Stomach (tissue), 4 donors: Measurements from ENCODE around the gene RPS5.

Experiments
- EP300 ChIP-seq: sonication (generic); formaldehyde crosslinking; IDR thresholded peaks from one replicate; pipeline ENCODE4 v1.6.1; 2017; ENCODE audit warnings: antibody characterized with exemption
- POLR2A ChIP-seq, 4 donors: fragments of 450-650 bp; IDR thresholded peaks; one replicate each; pipeline ENCODE4 v1.6.1; 2016; ENCODE audit warnings: antibody characterized with exemption in 4 of 4, control low read depth in 2 of 4, mild to moderate bottlenecking in 1 of 4, moderate library complexity in 1 of 4
- TF ChIP-seq, protein P1 (sequence below), 7 experiments: fragments of 450-650 bp in 4 of 7; fragments of 200-600 bp in 3 of 7; sonication (generic) in 3 of 7; IDR thresholded peaks; one replicate each; pipeline ENCODE4 v1.5.1; 2016 to 2019; ENCODE audit warnings: antibody characterized with exemption in 7 of 7, control low read depth in 2 of 7, mild to moderate bottlenecking in 1 of 7

DNA sequence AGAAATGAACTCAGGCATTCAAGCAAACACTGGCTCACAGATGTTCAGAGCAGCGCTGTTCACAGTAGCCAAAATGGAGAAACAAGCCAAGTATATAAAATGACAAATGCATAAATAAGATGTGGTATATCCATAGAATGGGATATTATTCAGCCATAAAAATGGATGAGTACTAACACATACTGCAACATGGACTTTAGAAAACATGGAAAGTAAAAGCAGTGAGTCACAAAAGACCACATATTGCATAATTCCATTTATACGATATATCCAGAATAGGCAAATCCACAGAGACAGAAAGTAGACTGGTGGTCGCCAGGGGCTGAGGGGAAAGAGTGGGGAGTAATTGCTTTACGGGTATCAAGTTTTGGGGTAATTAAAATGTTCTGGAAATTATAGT lies 12.9 kb upstream of the RPS5 start:
- TF ChIP-seq, protein P1, sequence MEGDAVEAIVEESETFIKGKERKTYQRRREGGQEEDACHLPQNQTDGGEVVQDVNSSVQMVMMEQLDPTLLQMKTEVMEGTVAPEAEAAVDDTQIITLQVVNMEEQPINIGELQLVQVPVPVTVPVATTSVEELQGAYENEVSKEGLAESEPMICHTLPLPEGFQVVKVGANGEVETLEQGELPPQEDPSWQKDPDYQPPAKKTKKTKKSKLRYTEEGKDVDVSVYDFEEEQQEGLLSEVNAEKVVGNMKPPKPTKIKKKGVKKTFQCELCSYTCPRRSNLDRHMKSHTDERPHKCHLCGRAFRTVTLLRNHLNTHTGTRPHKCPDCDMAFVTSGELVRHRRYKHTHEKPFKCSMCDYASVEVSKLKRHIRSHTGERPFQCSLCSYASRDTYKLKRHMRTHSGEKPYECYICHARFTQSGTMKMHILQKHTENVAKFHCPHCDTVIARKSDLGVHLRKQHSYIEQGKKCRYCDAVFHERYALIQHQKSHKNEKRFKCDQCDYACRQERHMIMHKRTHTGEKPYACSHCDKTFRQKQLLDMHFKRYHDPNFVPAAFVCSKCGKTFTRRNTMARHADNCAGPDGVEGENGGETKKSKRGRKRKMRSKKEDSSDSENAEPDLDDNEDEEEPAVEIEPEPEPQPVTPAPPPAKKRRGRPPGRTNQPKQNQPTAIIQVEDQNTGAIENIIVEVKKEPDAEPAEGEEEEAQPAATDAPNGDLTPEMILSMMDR (IDR thresholded peaks at IDR 0.05), result no peak
- TF ChIP-seq EP300 (no peak), POLR2A (IDR thresholded peaks at IDR 0.05) (no peak)
